Peyer's patch (tissue), 4 donors: ENCODE measurements around the gene CIPC.

Source experiments
- POLR2A ChIP-seq, 2 donors: fragments of 450-650 bp; IDR thresholded peaks; one replicate each; pipeline ENCODE4 v1.5.1; 2017; ENCODE audit warnings: antibody characterized with exemption in 2 of 2, mild to moderate bottlenecking in 2 of 2, moderate library complexity in 2 of 2
- TF ChIP-seq, protein P1 (sequence below), 6 experiments: fragments of 450-650 bp in 4 of 6; fragments of 200-600 bp in 2 of 6; sonication (generic) in 1 of 6; IDR thresholded peaks; one replicate each; pipeline ENCODE4 v1.5.1; 2017 to 2019; ENCODE audit warnings: antibody characterized with exemption in 6 of 6, mild to moderate bottlenecking in 3 of 6, moderate library complexity in 1 of 6

- TF ChIP-seq, protein P1, sequence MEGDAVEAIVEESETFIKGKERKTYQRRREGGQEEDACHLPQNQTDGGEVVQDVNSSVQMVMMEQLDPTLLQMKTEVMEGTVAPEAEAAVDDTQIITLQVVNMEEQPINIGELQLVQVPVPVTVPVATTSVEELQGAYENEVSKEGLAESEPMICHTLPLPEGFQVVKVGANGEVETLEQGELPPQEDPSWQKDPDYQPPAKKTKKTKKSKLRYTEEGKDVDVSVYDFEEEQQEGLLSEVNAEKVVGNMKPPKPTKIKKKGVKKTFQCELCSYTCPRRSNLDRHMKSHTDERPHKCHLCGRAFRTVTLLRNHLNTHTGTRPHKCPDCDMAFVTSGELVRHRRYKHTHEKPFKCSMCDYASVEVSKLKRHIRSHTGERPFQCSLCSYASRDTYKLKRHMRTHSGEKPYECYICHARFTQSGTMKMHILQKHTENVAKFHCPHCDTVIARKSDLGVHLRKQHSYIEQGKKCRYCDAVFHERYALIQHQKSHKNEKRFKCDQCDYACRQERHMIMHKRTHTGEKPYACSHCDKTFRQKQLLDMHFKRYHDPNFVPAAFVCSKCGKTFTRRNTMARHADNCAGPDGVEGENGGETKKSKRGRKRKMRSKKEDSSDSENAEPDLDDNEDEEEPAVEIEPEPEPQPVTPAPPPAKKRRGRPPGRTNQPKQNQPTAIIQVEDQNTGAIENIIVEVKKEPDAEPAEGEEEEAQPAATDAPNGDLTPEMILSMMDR (IDR thresholded peaks at IDR 0.05) = no peak
- no peak for TF ChIP-seq POLR2A (IDR thresholded peaks at IDR 0.05)
These were observed 46.9 kb upstream of the CIPC start for GRCh38 chr14:77051116-77051515.
